OCI-LY1 (cell line): ENCODE results near the gene DUSP16.

ENCODE experiments used
- CTCF ChIP-seq: fragments of 200-600 bp; sonication (generic), shearing (Covaris generic); IDR thresholded peaks from 2 replicates; pipeline ENCODE4 v1.5.1; 2017; ENCODE audit warnings: mild to moderate bottlenecking, antibody characterized with exemption, low read length, moderate library complexity, mixed read lengths
- EZH2 ChIP-seq: fragments of 200-600 bp; sonication (generic), shearing (Covaris generic); IDR thresholded peaks from 2 replicates; pipeline ENCODE4 v1.8.0; 2017; ENCODE audit warnings: borderline replicate concordance, mixed run types, mild to moderate bottlenecking, antibody characterized with exemption, low read length, moderate library complexity, mixed read lengths

- TF ChIP-seq CTCF: no peak
- no peak for TF ChIP-seq EZH2
These were observed 49.0 kb upstream of the DUSP16 start, which contains the start of gene CREBL2 for GRCh38 chr12:12611512-12612306.
